Activated CD4-positive, CD25-positive, alpha-beta regulatory T cell treated with anti-CD3 and anti-CD28 coated beads, Interleukin-2, amount 50 U/mL, for 72 hours (primary cell): ENCODE measurements around the gene CMTM4.
"Not testable (repeated sequence)": the region's sequence is repeated elsewhere in the genome, so short reads cannot be mapped to it uniquely, and the experiment has no call there.

ENCODE experiments used
- DNase-seq: peaks from one replicate; pipeline ENCODE4 v3.0.0; 2021

Gene CMTM4

GRCh38 chr16:66703406-66704215, 7.1 kb upstream of the CMTM4 start:
- no peak for DNase-seq

- DNase-seq: no peak
Observed at GRCh38 chr16:66701516-66701915, 5.0 kb upstream of the CMTM4 start.

GRCh38 chr16:66701026-66701425, 4.5 kb upstream of the CMTM4 start:
- DNase-seq: no peak

GRCh38 chr16:66699898-66700297, 3.4 kb upstream of the CMTM4 start:
- no peak for DNase-seq

- DNase-seq: no peak
Observed at GRCh38 chr16:66698046-66698445, 1.5 kb upstream of the CMTM4 start.

- peak; percentile 40 for DNase-seq
Observed at GRCh38 chr16:66695935-66696668, 441 bp downstream of the CMTM4 start.

GRCh38 chr16:66695471-66695934, 1.0 kb downstream of the CMTM4 start:
- DNase-seq: no peak

- no peak for DNase-seq
Observed at GRCh38 chr16:66693149-66693548, 3.4 kb downstream of the CMTM4 start.

- DNase-seq: no peak
Observed at GRCh38 chr16:66692341-66692740, 4.2 kb downstream of the CMTM4 start.

GRCh38 chr16:66691234-66691633, 5.3 kb downstream of the CMTM4 start:
- no peak for DNase-seq

GRCh38 chr16:66690106-66690847, 6.3 kb downstream of the CMTM4 start:
- no peak for DNase-seq

GRCh38 chr16:66689282-66689681, 7.3 kb downstream of the CMTM4 start:
- no peak for DNase-seq

GRCh38 chr16:66687906-66688625, 8.5 kb downstream of the CMTM4 start:
- DNase-seq: no peak

- not testable (repeated sequence) for DNase-seq
Observed at GRCh38 chr16:66685501-66686115, 10.9 kb downstream of the CMTM4 start.

- no peak for DNase-seq
Observed at GRCh38 chr16:66682271-66682670, 14.3 kb downstream of the CMTM4 start.

- DNase-seq: no peak
Observed at GRCh38 chr16:66681676-66682075, 14.9 kb downstream of the CMTM4 start.

- no peak for DNase-seq
Observed at GRCh38 chr16:66678337-66678736, 18.2 kb downstream of the CMTM4 start.

- DNase-seq: no peak
Observed at GRCh38 chr16:66677836-66678235, 18.7 kb downstream of the CMTM4 start.

- DNase-seq: no peak
Observed at GRCh38 chr16:66677179-66677578, 19.4 kb downstream of the CMTM4 start.

- no peak for DNase-seq
Observed at GRCh38 chr16:66676599-66676998, 19.9 kb downstream of the CMTM4 start.

- no peak for DNase-seq
Observed at GRCh38 chr16:66673691-66674090, 22.9 kb downstream of the CMTM4 start.

GRCh38 chr16:66670691-66671388, 25.7 kb downstream of the CMTM4 start:
- DNase-seq: no peak
